HepG2 (cell line): Measurements from ENCODE around the gene WNT6. TPM values are rescaled to one million over a fixed set of nuclear protein-coding genes. Genes with fewer than 3 reads are reported as not detected.

ENCODE experiments used
- ATAC-seq: fragments of 200-7000 bp; cut with Tn5 transposase; 3 replicates; pipeline ENCODE4 v1.9.1; 2020; ENCODE audit warnings: mild to moderate bottlenecking, moderate library complexity
- BruUV-seq: library from RNA; stranded (reverse); fragments of 400-500 nt; replicated peaks from 2 replicates; lab custom pipeline; 2021; lab: Mats Ljungman, UMichigan
- CTCF ChIA-PET: fragments of 300-600 bp; formaldehyde crosslinking; extraction: SDS; loops from one replicate; lab custom pipeline; 2021; ENCODE audit warnings: low total read pairs, inconsistent platforms, low intra/inter-chr PET ratio; lab: Yijun Ruan, JAX
- POLR2A ChIA-PET: fragments of 350-600 bp; sonication (Branson Sonifier 250); formaldehyde crosslinking; loops from one replicate; lab custom pipeline; 2020; ENCODE audit warnings: antibody characterized with exemption, inconsistent platforms; lab: Yijun Ruan, JAX
- DNase-seq: peaks from one replicate; pipeline ENCODE4 v3.0.0-alpha.2; 2015; ENCODE audit warnings: low spot score
- FAIRE-seq: peaks from 3 replicates; lab custom pipeline; 2011; peaks lifted over from hg19 to GRCh38; lab: Jason Lieb, UNC
- H2AFZ ChIP-seq: one replicate; pipeline ENCODE4 v1.6.1; 2011; ENCODE audit warnings: low read length, inconsistent platforms
- H3K27ac ChIP-seq: fragments of 300-600 bp; 3 replicates; pipeline ENCODE4 v1.8.0; 2011; ENCODE audit warnings: mixed run types, mild to moderate bottlenecking, mixed read lengths, low read length, inconsistent platforms; ENCODE audit not compliant: insufficient read depth; ENCODE audit errors: extremely low read length
- H3K27me3 ChIP-seq, 2 experiments: fragments of 200-600 bp in 1 of 2; 2 replicates in 1 of 2; 3 replicates in 1 of 2; pipeline versions ENCODE4 v1.6.0 to v1.8.0; 2011; ENCODE audit warnings: low read length in 2 of 2, mild to moderate bottlenecking in 2 of 2, moderate library complexity in 2 of 2, inconsistent platforms in 1 of 2; ENCODE audit not compliant: insufficient read depth in 2 of 2, control insufficient read depth in 1 of 2
- H3K36me3 ChIP-seq, 2 experiments: fragments of 200-600 bp in 1 of 2; replicated peaks in 1 of 2; 2 replicates in 1 of 2; 3 replicates in 1 of 2; pipeline versions ENCODE4 v1.5.1 to v1.8.0; 2011; ENCODE audit warnings: low read length in 2 of 2, inconsistent platforms in 1 of 2; ENCODE audit not compliant: insufficient read depth in 2 of 2, control insufficient read depth in 1 of 2
- H3K4me1 ChIP-seq: 2 replicates; pipeline ENCODE4 v1.5.1; 2012; ENCODE audit warnings: low read length, inconsistent platforms; ENCODE audit not compliant: insufficient read depth
- H3K4me2 ChIP-seq: 2 replicates; pipeline ENCODE4 v1.6.0; 2011; ENCODE audit warnings: low read depth, low read length, inconsistent platforms
- H3K4me3 ChIP-seq, 3 experiments: fragments of 200-600 bp in 1 of 3; sonication (generic), shearing (Covaris generic) in 1 of 3; replicated peaks in 1 of 3; 2 replicates each; pipeline ENCODE4 v1.5.1; 2011 to 2016; ENCODE audit warnings: low read length in 3 of 3, inconsistent platforms in 2 of 3, low read depth in 2 of 3, mild to moderate bottlenecking in 2 of 3, control low read depth in 1 of 3, mixed read lengths in 1 of 3; ENCODE audit not compliant: insufficient read depth in 1 of 3
- H3K79me2 ChIP-seq: one replicate; pipeline ENCODE4 v1.6.1; 2011; ENCODE audit warnings: low read length, inconsistent platforms; ENCODE audit not compliant: insufficient read depth
- H3K9ac ChIP-seq: 2 replicates; pipeline ENCODE4 v1.6.0; 2011; ENCODE audit warnings: mild to moderate bottlenecking, low read depth, low read length, inconsistent platforms; ENCODE audit not compliant: insufficient read depth
- H3K9me3 ChIP-seq: 2 replicates; pipeline ENCODE4 v1.5.1; 2012; ENCODE audit warnings: mild to moderate bottlenecking, low read length
- H4K20me1 ChIP-seq: 2 replicates; pipeline ENCODE4 v1.6.0; 2011; ENCODE audit warnings: inconsistent platforms, mild to moderate bottlenecking, low read length, moderate library complexity; ENCODE audit not compliant: insufficient read depth
- HDAC6 ChIP-seq: fragments of 200-600 bp; sonication (generic); IDR thresholded peaks from 2 replicates; pipeline ENCODE4 v1.7.0; 2017; ENCODE audit warnings: mild to moderate bottlenecking, antibody characterized with exemption, low read length, low read depth
- MYC ChIP-seq: sonication (generic); formaldehyde crosslinking; IDR thresholded peaks from 2 replicates; pipeline ENCODE4 v1.9.0; 2021; ENCODE audit warnings: missing genetic modification reagents, borderline replicate concordance
- MYNN ChIP-seq: sonication (generic); formaldehyde crosslinking; IDR thresholded peaks from 2 replicates; pipeline ENCODE4 v1.4.0; 2020; ENCODE audit warnings: mild to moderate bottlenecking, low read depth, missing genetic modification reagents
- ZNF451 ChIP-seq: sonication (generic); formaldehyde crosslinking; IDR thresholded peaks from 2 replicates; pipeline ENCODE4 v1.5.0; 2020; ENCODE audit warnings: mild to moderate bottlenecking, missing genetic modification reagents
- ZNF629 ChIP-seq: sonication (generic); formaldehyde crosslinking; conservative IDR thresholded peaks from 2 replicates; pipeline ENCODE4 v1.5.0; 2020; ENCODE audit warnings: missing genetic modification reagents
- WGBS: methylation state at CpG from one replicate; pipeline ENCODE4 v1.1.6; 2017; ENCODE audit warnings: low lambda C conversion rate; 5-methylcytosine and 5-hydroxymethylcytosine counted together
- in situ Hi-C: cut with HindIII; loops from 2 replicates; pipeline ENCODE4 v1.10.0; 2017; ENCODE audit warnings: low pct_unique_long_range_greater_than_20kb; ENCODE audit not compliant: extremely low pct_ligation_motif_present
- intact Hi-C: fragments of 100-400 bp; cut with micrococcal nuclease; formaldehyde crosslinking; loops from one replicate; pipeline ENCODE4 v1.10.0; 2022; ENCODE audit not compliant: unreplicated experiment
- polyA plus RNA-seq, 8 experiments: library from polyadenylated mRNA; depleted of rRNA in 3 of 8; stranded (reverse) in 7 of 8; unstranded in 1 of 8; fragments of >200 nt; fragmentation: Illumina TruSeq in 4 of 8; extraction: Trizol in 4 of 8; gene quantifications; 2 replicates each; pipeline versions ENCODE4 v1.2.1 to v1.2.3, GENCODE V29; 2011 to 2016; ENCODE audit warnings: low read depth in 4 of 8, missing spikeins in 1 of 8, mixed read lengths in 1 of 8; ENCODE audit not compliant: insufficient read depth in 1 of 8
- total RNA-seq, 5 experiments: library from RNA; depleted of rRNA; stranded (reverse); fragments of >200 nt; fragmentation: Illumina TruSeq; extraction: Trizol; gene quantifications; 2 replicates each; pipeline ENCODE4 v1.2.3, GENCODE V29; 2016; ENCODE audit warnings: low read depth in 1 of 5
- TF ChIP-seq, protein P1 (sequence below): sonication (generic); formaldehyde crosslinking; IDR thresholded peaks from 2 replicates; pipeline ENCODE4 v1.4.0; 2020; ENCODE audit warnings: low read depth, missing genetic modification reagents

Gene WNT6
- total and polyA plus RNA-seq, 2 of the 13 experiments (the other 11 are each of a cell fraction or from before 2014, with no cell fraction given): 0.20 TPM; not detected in 1

DNA sequence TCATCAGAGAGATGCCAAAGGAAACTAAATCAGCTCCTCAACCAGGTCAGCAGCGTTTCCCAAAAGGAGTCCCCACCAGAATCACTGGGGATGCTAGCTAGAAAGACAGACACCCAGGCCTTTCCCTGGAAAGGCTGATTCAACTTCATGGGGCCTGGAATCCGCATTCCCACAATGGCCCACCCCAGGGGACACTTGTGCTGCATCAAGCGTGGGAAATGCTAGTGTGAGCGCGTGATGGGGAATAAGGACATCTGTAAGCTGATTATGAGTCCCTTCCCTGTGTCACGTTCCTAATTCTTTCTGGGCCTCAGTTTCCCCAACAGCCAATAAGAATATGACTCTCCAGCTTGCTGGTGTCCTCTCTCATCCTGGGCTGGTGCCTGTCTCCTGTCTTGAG, 18.9 kb downstream of the WNT6 start (continued):
- TF ChIP-seq, protein P1, sequence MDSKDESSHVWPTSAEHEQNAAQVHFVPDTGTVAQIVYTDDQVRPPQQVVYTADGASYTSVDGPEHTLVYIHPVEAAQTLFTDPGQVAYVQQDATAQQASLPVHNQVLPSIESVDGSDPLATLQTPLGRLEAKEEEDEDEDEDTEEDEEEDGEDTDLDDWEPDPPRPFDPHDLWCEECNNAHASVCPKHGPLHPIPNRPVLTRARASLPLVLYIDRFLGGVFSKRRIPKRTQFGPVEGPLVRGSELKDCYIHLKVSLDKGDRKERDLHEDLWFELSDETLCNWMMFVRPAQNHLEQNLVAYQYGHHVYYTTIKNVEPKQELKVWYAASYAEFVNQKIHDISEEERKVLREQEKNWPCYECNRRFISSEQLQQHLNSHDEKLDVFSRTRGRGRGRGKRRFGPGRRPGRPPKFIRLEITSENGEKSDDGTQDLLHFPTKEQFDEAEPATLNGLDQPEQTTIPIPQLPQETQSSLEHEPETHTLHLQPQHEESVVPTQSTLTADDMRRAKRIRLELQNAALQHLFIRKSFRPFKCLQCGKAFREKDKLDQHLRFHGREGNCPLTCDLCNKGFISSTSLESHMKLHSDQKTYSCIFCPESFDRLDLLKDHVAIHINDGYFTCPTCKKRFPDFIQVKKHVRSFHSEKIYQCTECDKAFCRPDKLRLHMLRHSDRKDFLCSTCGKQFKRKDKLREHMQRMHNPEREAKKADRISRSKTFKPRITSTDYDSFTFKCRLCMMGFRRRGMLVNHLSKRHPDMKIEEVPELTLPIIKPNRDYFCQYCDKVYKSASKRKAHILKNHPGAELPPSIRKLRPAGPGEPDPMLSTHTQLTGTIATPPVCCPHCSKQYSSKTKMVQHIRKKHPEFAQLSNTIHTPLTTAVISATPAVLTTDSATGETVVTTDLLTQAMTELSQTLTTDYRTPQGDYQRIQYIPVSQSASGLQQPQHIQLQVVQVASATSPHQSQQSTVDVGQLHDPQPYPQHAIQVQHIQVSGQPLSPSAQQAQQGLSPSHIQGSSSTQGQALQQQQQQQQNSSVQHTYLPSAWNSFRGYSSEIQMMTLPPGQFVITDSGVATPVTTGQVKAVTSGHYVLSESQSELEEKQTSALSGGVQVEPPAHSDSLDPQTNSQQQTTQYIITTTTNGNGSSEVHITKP (CRISPR knock-in tag): no peak
- no peak for TF ChIP-seq HDAC6

DNA sequence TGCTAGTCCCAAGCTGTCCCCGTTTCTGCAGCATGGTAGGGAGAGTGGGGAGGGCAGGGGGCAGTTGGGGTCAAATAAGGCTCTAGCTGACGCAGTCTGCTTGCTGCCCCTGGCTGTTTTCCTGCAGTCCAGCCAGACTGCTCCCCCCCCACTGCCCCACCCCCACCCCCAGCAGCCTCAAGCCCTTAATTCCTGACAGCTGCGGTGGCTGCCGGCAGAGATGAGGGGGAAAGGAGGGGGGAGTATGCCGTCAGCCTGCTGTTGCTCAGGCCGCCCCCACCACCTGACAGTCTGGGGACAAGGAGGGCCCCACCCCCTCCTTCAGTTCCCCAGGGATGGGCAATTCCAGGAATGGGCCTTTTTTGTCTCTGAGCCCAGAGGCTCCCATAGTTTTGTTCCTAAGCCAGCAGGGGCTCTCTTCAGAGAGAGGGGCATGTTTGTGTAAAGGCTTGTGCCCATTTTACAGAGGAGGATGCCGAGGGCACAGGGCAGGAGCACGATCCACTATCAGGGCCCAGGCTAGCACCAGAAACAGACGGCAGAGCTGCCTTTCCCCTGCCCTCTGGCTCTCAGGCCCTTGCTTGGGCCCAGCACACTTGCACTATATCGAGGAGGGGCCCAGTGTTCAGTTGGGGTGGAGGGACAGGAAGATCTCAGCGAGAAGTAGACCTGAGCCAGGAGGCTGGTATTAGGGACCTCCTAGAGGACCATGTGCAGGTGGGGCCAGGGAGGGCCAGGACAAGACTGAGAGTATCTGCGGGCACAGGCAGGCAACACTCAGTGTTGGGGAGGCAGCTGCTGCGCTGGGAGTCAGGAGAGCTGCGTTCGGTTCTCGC, 19.5 kb downstream of the WNT6 start:
- no peak overlapping the region for H3K9ac ChIP-seq
- H3K27me3 ChIP-seq: peaks cover 29 to 89% of the 10 kb centered on the region in 2 experiments; a peak in 4 of 5 replicates
- CTCF ChIA-PET: no interaction called here
- H3K9me3 ChIP-seq: no peaks in the 10 kb centered on the region
- DNase-seq (no peak), ATAC-seq (no peak), FAIRE-seq (no peak)
- BruUV-seq: no TSS peak
- TF ChIP-seq ZNF451 (no peak), MYC (CRISPR knock-in tag) (no peak), MYNN (CRISPR knock-in tag) (no peak), ZNF629 (CRISPR knock-in tag) (peak; percentile 85)
- no peak overlapping the region for H3K27ac ChIP-seq
- peaks cover 13% of the 10 kb centered on the region for H3K4me1 ChIP-seq
- H3K79me2 ChIP-seq: no peaks in the 10 kb centered on the region
- no peak overlapping the region for H3K4me3 ChIP-seq
- in situ Hi-C loops: no loop called here
- H4K20me1 ChIP-seq: peaks cover 8% of the 10 kb centered on the region; the same call in 1 of the 2 replicates
- POLR2A ChIA-PET: no interaction called here
- no peak overlapping the region for H2AFZ ChIP-seq
- H3K4me2 ChIP-seq: no peak overlapping the region
- 17% methylated on average over 16 of the region's 16 CpGs for WGBS
- H3K36me3 ChIP-seq: no peaks in the 10 kb centered on the region
- intact Hi-C loops: no loop called here
